ENCODE results near the gene TPCN1.

The TPCN1 gene

GRCh38 chr12:113245695-113246477 lies 24.6 kb downstream of the TPCN1 start (continued):
- TF ChIP-seq ZNF398 (tag by site-specific recombination; IDR thresholded peaks at IDR 0.05) (peak; percentile 51; the same call in 1 of the 2 replicates), ZNF10 (tag by site-specific recombination; IDR thresholded peaks at IDR 0.05) (peak; percentile 56; the same call in 1 of the 2 replicates), ZFHX2 (tag by site-specific recombination; conservative IDR thresholded peaks at IDR 0.05) (peak; percentile 52), ZNF354C (tag by site-specific recombination; IDR thresholded peaks at IDR 0.05; ENCODE audit: borderline replicate concordance, low read depth) (no peak), ZNF843 (tag by site-specific recombination; IDR thresholded peaks at IDR 0.05) (peak; percentile 78), TCF7L2 (IDR thresholded peaks at IDR 0.05; ENCODE audit: borderline replicate concordance, low read depth, low read length) (no peak), ZNF561 (tag by site-specific recombination; IDR thresholded peaks at IDR 0.05; ENCODE audit: borderline replicate concordance) (peak; percentile 83), ZSCAN16 (tag by site-specific recombination; IDR thresholded peaks at IDR 0.05) (no peak), ZNF280C (tag by site-specific recombination; IDR thresholded peaks at IDR 0.05) (no peak), INSM2 (tag by site-specific recombination; IDR thresholded peaks at IDR 0.05) (peak; percentile 60; the same call in 1 of the 2 replicates), TRIM28 (IDR thresholded peaks at IDR 0.05; ENCODE audit: borderline replicate concordance, low read length) (0 out of 2 replicates have a peak, but pooled peaks have one; percentile 53), ZNF473 (tag by site-specific recombination; IDR thresholded peaks at IDR 0.05) (no peak), KLF10 (tag by site-specific recombination; IDR thresholded peaks at IDR 0.05) (peak; percentile 93), ZNF335 (tag by site-specific recombination; conservative IDR thresholded peaks at IDR 0.05) (peak; percentile 100), ZNF2 (tag by site-specific recombination; IDR thresholded peaks at IDR 0.05) (peak; percentile 65; the same call in 1 of the 2 replicates), ZNF37A (tag by site-specific recombination; IDR thresholded peaks at IDR 0.05) (no peak), KLF17 (tag by site-specific recombination; IDR thresholded peaks at IDR 0.05) (peak; percentile 98), ZNF558 (tag by site-specific recombination; IDR thresholded peaks at IDR 0.05) (0 out of 2 replicates have a peak, but pooled peaks have one; percentile 12), ZNF596 (tag by site-specific recombination; IDR thresholded peaks at IDR 0.05) (peak; percentile 53; the same call in 1 of the 2 replicates), PBX3 (CRISPR knock-in tag; IDR thresholded peaks at IDR 0.05) (no peak), ZIC2 (tag by site-specific recombination; IDR thresholded peaks at IDR 0.05) (peak; percentile 100), ZFP69B (tag by site-specific recombination; IDR thresholded peaks at IDR 0.05) (0 out of 2 replicates have a peak, but pooled peaks have one; percentile 53), KLF7 (tag by site-specific recombination; IDR thresholded peaks at IDR 0.05; ENCODE audit: borderline replicate concordance) (0 out of 2 replicates have a peak, but pooled peaks have one; percentile 12), EGR2 (tag by site-specific recombination; IDR thresholded peaks at IDR 0.05; ENCODE audit: low read depth) (peak; percentile 47), ZXDB (tag by site-specific recombination; IDR thresholded peaks at IDR 0.05) (peak; percentile 62), ZNF341 (tag by site-specific recombination; IDR thresholded peaks at IDR 0.05; ENCODE audit: low read depth) (peak; percentile 77), PRDM6 (tag by site-specific recombination; IDR thresholded peaks at IDR 0.05) (peak; percentile 59; the same call in 1 of the 2 replicates), ELK4 (IDR thresholded peaks at IDR 0.05; ENCODE audit: borderline replicate concordance, low read depth, low read length) (no peak)

Measured in HEK293 (cell line).